Gastrocnemius medialis (tissue), 4 donors: ENCODE results near the gene MOB3B.

Source experiments
- POLR2A ChIP-seq, 2 donors: fragments of 450-650 bp; IDR thresholded peaks; one replicate each; pipeline ENCODE4 v1.6.1; 2017; ENCODE audit warnings: antibody characterized with exemption in 2 of 2, mild to moderate bottlenecking in 2 of 2, moderate library complexity in 2 of 2
- TF ChIP-seq, protein P1 (sequence below), 5 experiments: fragments of 450-650 bp in 3 of 5; fragments of 200-600 bp in 2 of 5; sonication (generic) in 2 of 5; IDR thresholded peaks in 4 of 5; conservative IDR thresholded peaks in 1 of 5; 1 replicate in 4 of 5; 2 replicates in 1 of 5; pipeline ENCODE4 v1.5.1; 2016 to 2019; ENCODE audit warnings: antibody characterized with exemption in 5 of 5, mild to moderate bottlenecking in 3 of 5, moderate library complexity in 3 of 5

GRCh38 chr9:27337236-27337635, 192.4 kb downstream of the MOB3B start:
- TF ChIP-seq, protein P1, sequence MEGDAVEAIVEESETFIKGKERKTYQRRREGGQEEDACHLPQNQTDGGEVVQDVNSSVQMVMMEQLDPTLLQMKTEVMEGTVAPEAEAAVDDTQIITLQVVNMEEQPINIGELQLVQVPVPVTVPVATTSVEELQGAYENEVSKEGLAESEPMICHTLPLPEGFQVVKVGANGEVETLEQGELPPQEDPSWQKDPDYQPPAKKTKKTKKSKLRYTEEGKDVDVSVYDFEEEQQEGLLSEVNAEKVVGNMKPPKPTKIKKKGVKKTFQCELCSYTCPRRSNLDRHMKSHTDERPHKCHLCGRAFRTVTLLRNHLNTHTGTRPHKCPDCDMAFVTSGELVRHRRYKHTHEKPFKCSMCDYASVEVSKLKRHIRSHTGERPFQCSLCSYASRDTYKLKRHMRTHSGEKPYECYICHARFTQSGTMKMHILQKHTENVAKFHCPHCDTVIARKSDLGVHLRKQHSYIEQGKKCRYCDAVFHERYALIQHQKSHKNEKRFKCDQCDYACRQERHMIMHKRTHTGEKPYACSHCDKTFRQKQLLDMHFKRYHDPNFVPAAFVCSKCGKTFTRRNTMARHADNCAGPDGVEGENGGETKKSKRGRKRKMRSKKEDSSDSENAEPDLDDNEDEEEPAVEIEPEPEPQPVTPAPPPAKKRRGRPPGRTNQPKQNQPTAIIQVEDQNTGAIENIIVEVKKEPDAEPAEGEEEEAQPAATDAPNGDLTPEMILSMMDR (IDR thresholded peaks at IDR 0.05 in 4 of 5, conservative IDR thresholded peaks at IDR 0.05 in 1 of 5), result no peak
- no peak for TF ChIP-seq POLR2A (IDR thresholded peaks at IDR 0.05)
